22Rv1 (cell line): ENCODE data around the gene HRG.

Experiments
- ZFX ChIP-seq: fragments of 450-650 bp; IDR thresholded peaks from 2 replicates; pipeline ENCODE4 v1.6.1; 2017; ENCODE audit warnings: antibody characterized with exemption, borderline replicate concordance
- TF ChIP-seq, protein P1 (sequence below): fragments of 450-650 bp; IDR thresholded peaks from 2 replicates; pipeline ENCODE4 v1.5.1; 2017; ENCODE audit warnings: mild to moderate bottlenecking

DNA sequence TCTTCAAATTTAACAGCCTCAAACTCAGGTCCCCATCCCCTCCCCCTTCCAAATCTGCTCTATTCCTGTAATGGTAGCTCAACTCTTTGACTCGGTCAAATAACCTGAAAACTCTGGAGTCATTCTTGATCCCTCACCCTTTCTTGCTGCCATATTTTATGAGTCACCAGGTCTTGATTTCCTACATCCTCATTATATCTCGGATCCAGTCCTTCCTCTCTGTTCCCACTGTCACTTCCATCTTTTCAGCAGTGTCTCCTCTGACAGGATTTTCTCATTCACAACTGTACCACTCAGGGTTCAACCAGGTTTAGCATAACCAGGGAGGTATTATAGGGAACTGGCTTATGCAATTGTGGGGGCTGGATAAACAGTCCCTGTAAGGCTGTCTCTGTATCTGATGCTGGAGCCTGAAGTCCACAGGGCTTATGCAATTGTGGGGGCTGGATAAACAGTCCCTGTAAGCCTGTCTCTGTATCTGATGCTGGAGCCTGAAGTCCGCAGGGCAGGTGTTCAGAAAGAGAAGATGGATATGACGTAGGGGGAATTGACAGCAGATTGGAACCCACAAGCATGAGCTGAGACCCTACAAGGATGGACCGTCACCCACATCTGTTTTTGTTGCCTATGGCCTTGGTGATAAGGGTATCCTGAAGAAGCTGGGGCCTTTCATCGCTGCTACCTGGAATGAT is 34.7 kb upstream of the HRG start:
- TF ChIP-seq, protein P1, sequence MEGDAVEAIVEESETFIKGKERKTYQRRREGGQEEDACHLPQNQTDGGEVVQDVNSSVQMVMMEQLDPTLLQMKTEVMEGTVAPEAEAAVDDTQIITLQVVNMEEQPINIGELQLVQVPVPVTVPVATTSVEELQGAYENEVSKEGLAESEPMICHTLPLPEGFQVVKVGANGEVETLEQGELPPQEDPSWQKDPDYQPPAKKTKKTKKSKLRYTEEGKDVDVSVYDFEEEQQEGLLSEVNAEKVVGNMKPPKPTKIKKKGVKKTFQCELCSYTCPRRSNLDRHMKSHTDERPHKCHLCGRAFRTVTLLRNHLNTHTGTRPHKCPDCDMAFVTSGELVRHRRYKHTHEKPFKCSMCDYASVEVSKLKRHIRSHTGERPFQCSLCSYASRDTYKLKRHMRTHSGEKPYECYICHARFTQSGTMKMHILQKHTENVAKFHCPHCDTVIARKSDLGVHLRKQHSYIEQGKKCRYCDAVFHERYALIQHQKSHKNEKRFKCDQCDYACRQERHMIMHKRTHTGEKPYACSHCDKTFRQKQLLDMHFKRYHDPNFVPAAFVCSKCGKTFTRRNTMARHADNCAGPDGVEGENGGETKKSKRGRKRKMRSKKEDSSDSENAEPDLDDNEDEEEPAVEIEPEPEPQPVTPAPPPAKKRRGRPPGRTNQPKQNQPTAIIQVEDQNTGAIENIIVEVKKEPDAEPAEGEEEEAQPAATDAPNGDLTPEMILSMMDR, result no peak
- TF ChIP-seq ZFX, result no peak
